ENCODE results near the gene SHOX.

The SHOX gene

DNA sequence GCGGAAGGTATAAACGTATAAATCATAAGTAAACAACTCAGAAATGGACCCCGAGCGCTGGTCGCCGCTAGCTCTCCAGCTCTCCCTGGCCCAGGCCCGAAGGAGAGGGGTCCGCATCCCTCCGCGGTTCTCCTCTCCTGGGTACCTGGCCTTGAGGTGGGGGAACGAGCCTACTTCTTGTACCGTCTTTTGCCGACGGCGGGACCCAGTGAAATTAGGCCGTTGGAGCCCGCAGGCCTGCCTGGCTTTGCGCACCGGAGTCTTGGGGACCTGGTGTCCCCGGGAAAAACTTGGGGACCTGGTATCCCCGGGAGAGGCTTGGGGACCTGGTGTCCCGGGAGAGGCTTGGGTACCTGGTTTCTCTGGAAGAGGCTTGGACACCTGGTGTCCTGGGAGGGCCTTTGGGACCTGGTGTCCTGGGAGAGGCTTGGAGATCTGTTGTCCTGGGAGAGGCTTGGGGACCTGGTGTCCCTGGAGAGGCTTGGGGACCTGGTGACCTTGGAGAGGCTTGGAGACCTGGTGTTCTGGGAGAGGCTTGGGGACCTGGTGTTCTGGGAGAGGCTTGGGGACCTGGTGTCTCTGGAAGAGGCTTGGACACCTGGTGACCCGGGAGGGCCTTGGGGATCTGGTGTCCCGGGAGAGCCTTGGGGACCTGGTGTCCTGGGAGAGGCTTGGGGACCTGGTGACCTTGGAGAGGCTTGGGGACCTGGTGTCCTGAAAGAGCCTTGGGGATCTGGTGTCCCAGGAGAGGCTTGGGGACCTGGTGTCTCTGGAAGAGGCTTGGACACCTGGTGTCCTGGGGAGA, 12.0 kb downstream of the SHOX start:
- DNase-seq (ENCODE audit: low read depth), result no peak
- TF ChIP-seq, protein P1, sequence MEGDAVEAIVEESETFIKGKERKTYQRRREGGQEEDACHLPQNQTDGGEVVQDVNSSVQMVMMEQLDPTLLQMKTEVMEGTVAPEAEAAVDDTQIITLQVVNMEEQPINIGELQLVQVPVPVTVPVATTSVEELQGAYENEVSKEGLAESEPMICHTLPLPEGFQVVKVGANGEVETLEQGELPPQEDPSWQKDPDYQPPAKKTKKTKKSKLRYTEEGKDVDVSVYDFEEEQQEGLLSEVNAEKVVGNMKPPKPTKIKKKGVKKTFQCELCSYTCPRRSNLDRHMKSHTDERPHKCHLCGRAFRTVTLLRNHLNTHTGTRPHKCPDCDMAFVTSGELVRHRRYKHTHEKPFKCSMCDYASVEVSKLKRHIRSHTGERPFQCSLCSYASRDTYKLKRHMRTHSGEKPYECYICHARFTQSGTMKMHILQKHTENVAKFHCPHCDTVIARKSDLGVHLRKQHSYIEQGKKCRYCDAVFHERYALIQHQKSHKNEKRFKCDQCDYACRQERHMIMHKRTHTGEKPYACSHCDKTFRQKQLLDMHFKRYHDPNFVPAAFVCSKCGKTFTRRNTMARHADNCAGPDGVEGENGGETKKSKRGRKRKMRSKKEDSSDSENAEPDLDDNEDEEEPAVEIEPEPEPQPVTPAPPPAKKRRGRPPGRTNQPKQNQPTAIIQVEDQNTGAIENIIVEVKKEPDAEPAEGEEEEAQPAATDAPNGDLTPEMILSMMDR (IDR thresholded peaks at IDR 0.05; ENCODE audit: insufficient read depth, low read depth, low read length, missing control alignments), result no peak
- no peak overlapping the region for H3K4me3 ChIP-seq (ENCODE audit: low read depth, low read length)

GRCh38 chrX:643241-643595, 12.6 kb downstream of the SHOX start:
- DNase-seq (ENCODE audit: low read depth), result no peak
- TF ChIP-seq, protein P1 (IDR thresholded peaks at IDR 0.05; ENCODE audit: insufficient read depth, low read depth, low read length, missing control alignments), result no peak
- H3K4me3 ChIP-seq (ENCODE audit: low read depth, low read length), result no peak overlapping the region

DNA sequence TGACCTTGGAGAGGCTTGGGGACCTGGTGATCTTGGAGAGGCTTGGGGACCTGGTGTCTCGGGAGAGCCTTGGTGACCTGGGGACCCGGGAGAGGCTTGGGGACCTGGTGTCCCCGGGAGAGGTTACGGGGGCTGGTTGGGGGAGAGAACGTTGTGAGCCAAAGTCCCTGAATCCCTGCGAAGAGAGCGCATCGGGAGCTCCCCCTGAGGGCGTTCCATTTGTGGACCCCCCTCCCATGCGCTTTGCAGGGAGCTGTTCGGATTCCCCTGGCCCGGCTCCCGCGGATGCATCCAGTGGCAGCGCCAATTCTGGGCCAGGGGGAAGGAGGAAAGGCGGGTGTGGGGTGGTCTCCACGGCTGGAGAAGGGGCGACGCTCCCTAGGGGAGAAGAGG, 13.3 kb downstream of the SHOX start:
- no peak overlapping the region for H3K4me3 ChIP-seq (ENCODE audit: low read depth, low read length)
- no peak for DNase-seq (ENCODE audit: low read depth)
- TF ChIP-seq, protein P1 (IDR thresholded peaks at IDR 0.05; ENCODE audit: insufficient read depth, low read depth, low read length, missing control alignments), result no peak

DNA sequence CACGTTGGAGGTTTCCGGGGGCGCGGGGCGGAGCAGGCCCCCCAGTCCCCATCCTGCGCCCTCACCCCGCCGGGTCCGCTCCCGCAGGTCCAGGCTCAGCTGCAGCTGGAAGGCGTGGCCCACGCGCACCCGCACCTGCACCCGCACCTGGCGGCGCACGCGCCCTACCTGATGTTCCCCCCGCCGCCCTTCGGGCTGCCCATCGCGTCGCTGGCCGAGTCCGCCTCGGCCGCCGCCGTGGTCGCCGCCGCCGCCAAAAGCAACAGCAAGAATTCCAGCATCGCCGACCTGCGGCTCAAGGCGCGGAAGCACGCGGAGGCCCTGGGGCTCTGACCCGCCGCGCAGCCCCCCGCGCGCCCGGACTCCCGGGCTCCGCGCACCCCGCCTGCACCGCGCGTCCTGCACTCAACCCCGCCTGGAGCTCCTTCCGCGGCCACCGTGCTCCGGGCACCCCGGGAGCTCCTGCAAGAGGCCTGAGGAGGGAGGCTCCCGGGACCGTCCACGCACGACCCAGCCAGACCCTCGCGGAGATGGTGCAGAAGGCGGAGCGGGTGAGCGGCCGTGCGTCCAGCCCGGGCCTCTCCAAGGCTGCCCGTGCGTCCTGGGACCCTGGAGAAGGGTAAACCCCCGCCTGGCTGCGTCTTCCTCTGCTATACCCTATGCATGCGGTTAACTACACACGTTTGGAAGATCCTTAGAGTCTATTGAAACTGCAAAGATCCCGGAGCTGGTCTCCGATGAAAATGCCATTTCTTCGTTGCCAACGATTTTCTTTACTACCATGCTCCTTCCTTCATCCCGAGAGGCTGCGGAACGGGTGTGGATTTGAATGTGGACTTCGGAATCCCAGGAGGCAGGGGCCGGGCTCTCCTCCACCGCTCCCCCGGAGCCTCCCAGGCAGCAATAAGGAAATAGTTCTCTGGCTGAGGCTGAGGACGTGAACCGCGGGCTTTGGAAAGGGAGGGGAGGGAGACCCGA, 14.0 kb downstream of the SHOX start:
- no peak for DNase-seq (ENCODE audit: low read depth)

DNA sequence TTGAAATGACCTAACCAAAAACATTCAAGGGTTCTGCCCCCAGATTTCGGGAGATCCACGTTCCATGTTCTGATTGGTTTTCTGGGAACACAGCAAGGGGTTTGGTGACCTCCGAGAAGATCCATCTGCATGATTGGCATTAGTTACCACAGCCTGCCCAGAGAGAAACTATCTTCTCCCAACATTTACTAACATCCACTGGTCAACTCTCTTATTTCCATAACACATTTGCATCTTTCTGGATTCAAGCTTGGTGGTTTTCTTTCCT, 15.6 kb downstream of the SHOX start:
- TF ChIP-seq, protein P1 (IDR thresholded peaks at IDR 0.05; ENCODE audit: insufficient read depth, low read depth, low read length, missing control alignments), result no peak
- H3K4me3 ChIP-seq (ENCODE audit: low read depth, low read length), result no peak overlapping the region

More for the DNA sequence above, 14.0 kb downstream of the SHOX start:
- H3K4me3 ChIP-seq (ENCODE audit: low read depth, low read length), result no peak overlapping the region
- TF ChIP-seq, protein P1 (IDR thresholded peaks at IDR 0.05; ENCODE audit: insufficient read depth, low read depth, low read length, missing control alignments), result no peak

DNA sequence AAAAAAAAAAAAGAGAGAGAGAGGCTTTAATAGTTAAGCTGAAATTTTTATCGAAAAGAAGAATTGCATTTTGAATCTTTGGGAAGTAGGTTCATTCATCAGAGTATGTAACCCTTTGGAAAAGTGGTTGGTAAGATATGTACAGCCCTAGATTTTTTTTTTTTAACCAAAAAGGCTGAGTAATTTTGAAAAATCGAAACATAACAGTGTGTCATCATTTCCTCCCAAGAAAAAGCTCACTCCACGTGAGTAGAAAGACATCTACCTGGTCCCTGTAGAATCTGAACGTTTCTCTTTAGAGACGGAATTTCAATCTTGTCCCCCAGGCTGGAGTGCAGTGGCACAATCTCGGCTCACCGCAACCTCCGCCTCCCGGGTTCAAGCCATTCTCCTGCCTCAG, 16.2 kb downstream of the SHOX start:
- TF ChIP-seq, protein P1 (IDR thresholded peaks at IDR 0.05; ENCODE audit: insufficient read depth, low read depth, low read length, missing control alignments), result no peak
- H3K4me3 ChIP-seq (ENCODE audit: low read depth, low read length), result no peak overlapping the region
- DNase-seq (ENCODE audit: low read depth), result no peak

More for the DNA sequence above, 15.6 kb downstream of the SHOX start:
- DNase-seq (ENCODE audit: low read depth), result no peak

Measured in GM12865 (cell line).